Activated T-cell treated with anti-CD3 and anti-CD28 coated beads for 48 hours (primary cell): ENCODE results near the gene ERN1.

Experiments
- DNase-seq: peaks from one replicate; pipeline ENCODE4 v3.0.0-alpha.2; 2020; ENCODE audit warnings: low read depth

The ERN1 gene

DNA sequence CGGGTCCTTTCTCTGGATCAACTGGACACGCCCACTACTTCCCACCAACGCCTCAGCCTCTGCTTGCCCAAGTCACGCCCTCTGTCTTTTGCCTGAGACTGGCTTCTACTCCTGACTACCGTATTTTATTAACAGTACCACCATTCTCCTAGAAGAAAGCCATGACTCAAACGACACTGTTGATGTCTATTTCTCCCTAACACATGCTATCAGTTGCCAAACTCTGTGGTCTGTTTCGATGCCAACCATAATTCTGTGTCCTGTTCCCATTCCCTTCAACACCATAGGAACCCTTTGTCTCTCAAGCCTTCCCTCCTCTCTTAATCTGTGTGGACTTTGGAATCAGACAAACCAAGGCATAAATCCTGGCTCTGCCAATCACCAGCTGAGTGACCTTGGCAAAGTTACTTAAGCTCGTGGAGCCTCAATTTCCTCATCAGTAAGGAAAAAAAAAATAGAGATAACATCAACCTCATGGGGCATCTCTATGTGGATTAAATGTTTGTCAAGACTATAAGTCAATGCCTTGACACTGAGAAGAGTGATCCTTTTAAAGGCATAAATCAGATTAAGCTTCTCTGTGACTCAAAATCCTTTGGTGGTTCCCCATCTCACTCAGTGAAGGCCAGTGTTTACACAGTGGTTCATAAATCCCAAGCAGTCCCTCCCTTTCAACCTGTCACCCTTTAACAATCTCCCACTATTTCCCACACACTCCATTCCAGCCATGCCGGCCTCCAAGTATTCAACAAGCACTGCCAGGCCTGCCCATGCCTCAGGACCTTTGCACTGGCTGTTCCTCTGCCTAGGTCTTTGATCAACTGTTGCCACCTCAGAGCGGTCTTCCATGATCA, 45.6 kb downstream of the ERN1 start:
- DNase-seq = no peak

GRCh38 chr17:64083563-64084085, 46.3 kb downstream of the ERN1 start:
- DNase-seq = no peak

- no peak for DNase-seq
These were observed 46.9 kb downstream of the ERN1 start for GRCh38 chr17:64083093-64083492.

GRCh38 chr17:64081802-64082799, 47.8 kb downstream of the ERN1 start:
- no peak for DNase-seq

DNA sequence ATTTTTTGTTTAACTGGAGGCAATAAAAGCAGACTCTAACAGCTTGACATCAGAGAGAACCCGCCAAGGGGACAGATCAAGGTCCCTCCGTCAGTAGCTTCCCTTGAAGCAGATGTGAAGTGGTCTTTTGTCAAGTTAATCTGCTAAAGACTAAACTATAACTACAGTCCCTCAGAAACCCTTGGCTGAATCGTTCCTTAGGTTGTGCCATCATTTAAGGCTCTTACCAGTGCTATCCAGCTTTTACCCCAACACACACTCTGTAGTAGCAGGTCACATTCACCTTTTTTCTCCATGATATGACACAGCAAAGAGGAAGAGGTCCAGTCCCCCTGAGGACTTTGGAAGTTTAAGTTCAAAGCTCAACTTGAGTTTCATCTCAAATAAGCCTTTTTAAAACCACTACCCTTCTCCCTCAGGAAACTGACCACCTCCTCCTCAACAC, 49.7 kb downstream of the ERN1 start:
- no peak for DNase-seq

GRCh38 chr17:64077379-64077778, 52.6 kb downstream of the ERN1 start:
- no peak for DNase-seq

GRCh38 chr17:64075913-64076312, 54.0 kb downstream of the ERN1 start:
- no peak for DNase-seq

DNA sequence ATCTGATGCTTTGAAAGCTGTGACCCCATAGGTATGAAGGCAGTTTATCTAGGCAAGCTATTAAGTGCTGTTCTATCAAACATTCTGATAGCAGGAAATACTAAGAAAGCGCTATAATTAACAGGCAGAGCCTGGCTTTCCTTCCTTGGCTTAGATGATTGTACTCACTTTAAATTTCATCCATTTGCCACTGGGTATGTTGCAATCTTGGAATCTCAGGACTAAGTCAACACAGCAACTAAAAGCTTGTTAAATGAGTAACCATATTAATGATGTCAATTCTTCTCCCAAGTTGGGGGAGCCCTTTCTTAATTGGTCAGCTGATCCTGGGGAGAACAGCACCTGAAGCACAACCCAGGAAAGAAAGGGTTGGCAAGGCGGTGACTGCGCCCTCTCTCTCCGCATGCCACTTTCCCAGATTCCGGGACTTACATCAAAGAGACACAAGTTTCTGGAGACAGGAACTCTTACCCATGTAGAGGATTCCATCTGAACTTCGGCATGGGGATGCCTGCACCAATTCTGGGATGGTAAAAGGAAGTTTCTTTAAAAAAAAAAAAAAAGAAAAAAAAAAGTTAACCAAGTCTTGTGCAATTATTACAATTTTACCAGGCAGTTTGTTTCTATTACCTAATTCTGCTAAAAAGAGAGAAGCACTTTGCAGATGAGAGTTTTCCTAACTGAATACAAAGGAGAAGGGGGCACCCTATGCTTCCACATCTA, 55.1 kb downstream of the ERN1 start:
- no peak for DNase-seq

DNA sequence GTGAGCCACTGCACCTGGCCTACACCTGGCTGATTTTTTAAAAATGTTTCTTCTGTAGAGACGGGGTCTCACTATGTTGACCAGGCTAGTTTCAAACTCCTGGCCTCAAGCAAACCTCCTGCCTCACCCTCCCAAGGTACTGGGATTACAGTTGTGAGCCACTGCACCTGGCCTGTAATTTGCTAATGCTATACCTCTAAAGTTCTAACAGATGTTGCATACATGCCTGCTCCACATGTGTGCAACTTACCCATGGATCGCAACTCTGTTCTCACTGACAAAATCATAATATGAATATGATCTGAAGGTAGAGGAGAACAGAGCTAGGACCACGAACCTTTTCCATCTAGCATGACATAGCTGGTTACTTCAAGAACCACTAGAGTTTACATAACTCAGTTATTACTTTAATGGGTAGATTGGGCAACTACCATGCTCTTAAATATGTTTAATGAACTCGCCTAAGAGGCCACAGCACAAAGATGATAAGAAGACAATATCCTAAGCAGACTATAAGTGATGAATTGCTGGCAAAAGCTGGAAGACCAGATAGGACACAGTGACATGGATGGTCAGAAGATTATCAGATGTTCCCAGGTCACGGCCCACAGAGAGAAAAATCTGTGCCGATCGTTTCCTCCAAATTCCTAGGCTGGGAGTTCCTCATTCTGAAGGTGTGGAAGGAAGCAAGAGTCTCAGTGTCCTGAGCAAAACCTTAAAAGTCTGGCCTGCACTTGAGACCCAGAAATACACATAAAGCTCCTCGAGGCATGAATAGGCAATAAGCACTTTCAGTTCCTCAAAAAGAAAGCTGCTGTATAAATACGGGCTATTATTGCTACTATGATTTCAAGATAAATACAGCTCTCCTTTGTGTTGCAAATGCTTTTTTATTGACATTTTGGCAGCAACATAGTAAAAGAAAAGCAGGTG, 55.9 kb downstream of the ERN1 start:
- DNase-seq = no peak

DNA sequence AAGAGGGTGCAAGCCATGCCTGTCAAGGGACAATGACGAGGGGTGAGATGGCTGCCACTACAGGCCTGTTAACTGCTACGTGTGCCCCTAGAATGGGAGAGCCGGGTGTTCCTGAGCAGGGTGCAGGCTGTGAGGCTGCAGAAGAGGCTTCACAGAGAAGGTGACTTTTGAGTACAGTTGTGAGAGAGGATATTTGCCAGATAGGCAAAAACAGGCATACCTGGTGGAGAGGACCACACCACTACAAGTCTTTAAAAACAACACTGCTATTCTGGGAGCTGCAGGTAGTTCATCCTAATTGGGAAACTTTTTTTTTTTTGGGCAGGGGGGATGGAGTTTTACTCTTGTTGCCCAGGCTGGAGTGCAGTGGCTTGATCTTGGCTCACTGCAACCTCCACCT, 58.8 kb downstream of the ERN1 start:
- DNase-seq = no peak

GRCh38 chr17:64070213-64070612, 59.7 kb downstream of the ERN1 start:
- no peak for DNase-seq

GRCh38 chr17:64069143-64069542, 60.8 kb downstream of the ERN1 start:
- DNase-seq = no peak

- DNase-seq = no peak
These were observed 62.3 kb downstream of the ERN1 start for GRCh38 chr17:64067657-64068056.

DNA sequence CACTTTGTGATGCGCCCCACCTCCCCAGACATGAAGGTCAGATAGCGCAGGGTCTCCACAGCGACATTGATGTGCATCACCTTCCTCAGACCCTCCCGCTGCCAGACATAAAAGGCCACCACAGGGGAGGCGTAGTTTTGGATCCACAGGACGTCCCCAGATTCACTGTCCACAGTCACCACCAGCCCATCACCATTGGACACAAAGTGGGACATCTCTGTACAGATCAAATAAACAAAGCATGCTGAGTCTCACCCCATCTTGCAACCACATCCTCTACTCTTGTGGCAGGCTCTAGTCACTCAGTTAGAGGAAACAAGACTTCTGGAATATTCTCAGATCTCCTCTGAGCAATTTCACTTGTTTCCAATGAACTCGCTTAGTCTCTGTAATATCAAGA, 63.2 kb downstream of the ERN1 start:
- DNase-seq = no peak

DNA sequence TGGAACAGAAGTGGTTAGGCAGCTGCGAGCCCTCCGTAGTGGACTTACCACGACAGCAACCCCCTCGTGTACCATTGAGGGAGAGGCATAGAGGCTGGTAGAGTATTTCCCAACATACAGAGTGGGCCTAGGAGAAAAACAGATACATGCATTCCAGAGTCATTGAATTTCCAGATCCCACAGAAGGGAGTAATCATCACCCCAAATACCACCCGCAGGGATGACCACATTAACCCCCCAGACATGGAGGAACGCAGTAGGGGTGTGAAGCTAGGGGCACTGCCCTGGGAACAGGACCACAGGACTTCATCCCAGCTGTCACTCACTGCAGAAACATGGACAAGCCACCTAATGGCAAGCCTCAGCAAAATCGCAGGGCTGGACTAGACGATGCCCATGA, 64.8 kb downstream of the ERN1 start:
- no peak for DNase-seq

- no peak for DNase-seq
These were observed 65.6 kb downstream of the ERN1 start for GRCh38 chr17:64064331-64064730.

- peak; percentile 27 for DNase-seq
These were observed 66.1 kb downstream of the ERN1 start for GRCh38 chr17:64063766-64064224.

DNA sequence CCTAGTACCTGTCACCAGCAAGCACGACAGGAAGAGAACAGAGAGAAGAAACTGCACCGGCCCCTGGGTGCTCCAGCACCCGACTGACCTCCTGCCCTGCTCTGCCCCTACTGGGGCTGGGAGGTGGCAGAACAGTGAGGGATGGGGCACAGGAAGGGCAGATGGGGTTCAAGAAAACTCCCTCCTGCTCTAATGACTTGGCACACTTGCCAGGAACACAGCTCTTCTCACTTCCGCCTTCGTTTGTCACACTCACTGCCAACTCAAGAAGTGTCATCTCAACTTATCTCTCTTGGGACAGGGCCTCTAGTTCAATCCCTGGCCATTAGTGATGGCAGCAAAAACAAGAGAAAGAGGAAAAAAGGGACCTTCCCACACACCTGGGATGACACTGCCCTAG, 66.9 kb downstream of the ERN1 start:
- DNase-seq = no peak

DNA sequence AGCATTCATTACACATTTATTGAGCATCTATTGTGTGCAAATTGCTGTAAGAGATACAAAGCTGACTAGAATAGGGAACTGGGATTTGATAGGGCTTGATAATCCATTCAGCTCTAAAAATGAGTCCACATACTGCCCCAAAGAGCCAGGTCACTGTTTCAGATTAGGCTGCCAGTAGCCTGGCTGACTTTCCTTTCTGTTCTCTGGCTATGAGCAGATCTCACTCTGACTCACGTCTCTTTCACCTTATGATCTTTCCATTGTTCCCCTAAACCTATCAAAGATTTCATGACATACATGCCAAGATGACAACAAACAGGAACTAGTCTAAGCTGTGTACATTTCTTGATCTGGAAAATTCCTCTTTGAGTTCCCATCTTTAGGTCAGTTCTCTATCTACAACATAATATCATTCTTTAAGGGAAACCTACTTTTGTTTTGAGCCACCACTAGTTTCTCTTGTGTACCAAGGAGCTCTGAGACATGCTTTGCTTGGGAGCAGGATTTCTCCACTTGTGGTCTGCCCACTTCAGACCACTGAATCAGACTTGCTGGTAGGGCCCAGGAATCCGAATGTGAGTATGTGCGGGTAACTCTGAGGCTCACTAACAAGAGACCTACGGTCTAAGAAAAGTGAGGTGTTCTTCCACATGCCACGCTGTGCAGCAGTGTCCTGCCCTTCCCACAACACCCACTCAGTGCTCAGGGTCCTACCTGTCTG, 68.6 kb downstream of the ERN1 start:
- DNase-seq = peak; percentile 17

DNA sequence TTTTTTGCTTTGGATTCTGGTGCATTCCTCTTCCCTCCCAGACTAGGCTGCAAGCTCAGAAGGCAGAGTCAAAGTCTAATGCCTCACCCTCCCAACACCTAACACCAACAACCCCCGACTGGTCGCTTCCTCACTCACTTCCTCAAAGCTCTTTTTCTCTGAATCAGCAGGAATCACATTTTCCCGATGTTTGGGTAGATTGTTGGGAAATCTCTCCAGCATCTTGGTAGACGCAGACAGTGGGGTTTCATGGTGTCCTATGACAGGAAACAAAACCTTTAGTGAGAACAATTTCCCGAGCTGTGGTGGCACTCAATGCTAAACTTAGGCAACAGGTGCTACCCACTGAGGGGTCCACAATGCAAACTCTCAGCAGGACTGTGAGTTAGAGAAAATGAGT, 69.6 kb downstream of the ERN1 start:
- DNase-seq = no peak
